Measurements from ENCODE around the gene ADAM12.

DNA sequence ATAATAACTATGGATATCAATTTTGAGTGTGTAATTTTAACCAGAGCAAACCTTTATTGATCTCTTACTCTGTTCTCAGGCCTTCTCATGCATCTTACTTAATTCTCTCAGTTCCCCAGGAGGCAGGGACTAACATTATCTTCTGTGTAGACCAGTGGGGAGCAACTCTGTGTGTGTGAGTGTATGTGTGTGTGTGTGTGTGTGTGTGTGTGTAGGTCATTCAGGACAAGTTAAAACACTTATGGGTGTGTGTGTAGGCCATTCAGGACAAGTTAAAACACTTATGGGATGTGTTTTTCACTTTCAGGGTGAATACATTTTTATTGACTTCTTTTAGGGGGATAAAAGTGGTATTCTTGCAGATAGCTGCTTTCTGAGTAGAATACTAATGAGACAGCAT lies 145.0 kb downstream of the ADAM12 start:
- TF ChIP-seq RCOR1 (conservative IDR thresholded peaks at IDR 0.05; ENCODE audit: low read depth, low read length) (no peak), ZNF384 (IDR thresholded peaks at IDR 0.05; ENCODE audit: borderline replicate concordance, low read depth, low read length) (no peak), STAT3 (IDR thresholded peaks at IDR 0.05; ENCODE audit: low read depth, low read length) (no peak), SRF (IDR thresholded peaks at IDR 0.05; ENCODE audit: low read depth in 2 of 2, low read length in 2 of 2) (no peak), MEF2B (IDR thresholded peaks at IDR 0.05; ENCODE audit: partially characterized antibody, poor library complexity, severe bottlenecking) (no peak)
- TF ChIP-seq, protein P1, sequence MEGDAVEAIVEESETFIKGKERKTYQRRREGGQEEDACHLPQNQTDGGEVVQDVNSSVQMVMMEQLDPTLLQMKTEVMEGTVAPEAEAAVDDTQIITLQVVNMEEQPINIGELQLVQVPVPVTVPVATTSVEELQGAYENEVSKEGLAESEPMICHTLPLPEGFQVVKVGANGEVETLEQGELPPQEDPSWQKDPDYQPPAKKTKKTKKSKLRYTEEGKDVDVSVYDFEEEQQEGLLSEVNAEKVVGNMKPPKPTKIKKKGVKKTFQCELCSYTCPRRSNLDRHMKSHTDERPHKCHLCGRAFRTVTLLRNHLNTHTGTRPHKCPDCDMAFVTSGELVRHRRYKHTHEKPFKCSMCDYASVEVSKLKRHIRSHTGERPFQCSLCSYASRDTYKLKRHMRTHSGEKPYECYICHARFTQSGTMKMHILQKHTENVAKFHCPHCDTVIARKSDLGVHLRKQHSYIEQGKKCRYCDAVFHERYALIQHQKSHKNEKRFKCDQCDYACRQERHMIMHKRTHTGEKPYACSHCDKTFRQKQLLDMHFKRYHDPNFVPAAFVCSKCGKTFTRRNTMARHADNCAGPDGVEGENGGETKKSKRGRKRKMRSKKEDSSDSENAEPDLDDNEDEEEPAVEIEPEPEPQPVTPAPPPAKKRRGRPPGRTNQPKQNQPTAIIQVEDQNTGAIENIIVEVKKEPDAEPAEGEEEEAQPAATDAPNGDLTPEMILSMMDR (IDR thresholded peaks at IDR 0.05 in 2 of 3, conservative IDR thresholded peaks at IDR 0.05 in 1 of 3; ENCODE audit: control insufficient read depth in 2 of 3, extremely low read depth in 1 of 3, insufficient read depth in 1 of 3, low read depth in 3 of 3, low read length in 3 of 3): no peak
- TF ChIP-seq, protein P2, sequence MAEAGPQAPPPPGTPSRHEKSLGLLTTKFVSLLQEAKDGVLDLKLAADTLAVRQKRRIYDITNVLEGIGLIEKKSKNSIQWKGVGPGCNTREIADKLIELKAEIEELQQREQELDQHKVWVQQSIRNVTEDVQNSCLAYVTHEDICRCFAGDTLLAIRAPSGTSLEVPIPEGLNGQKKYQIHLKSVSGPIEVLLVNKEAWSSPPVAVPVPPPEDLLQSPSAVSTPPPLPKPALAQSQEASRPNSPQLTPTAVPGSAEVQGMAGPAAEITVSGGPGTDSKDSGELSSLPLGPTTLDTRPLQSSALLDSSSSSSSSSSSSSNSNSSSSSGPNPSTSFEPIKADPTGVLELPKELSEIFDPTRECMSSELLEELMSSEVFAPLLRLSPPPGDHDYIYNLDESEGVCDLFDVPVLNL (IDR thresholded peaks at IDR 0.05; ENCODE audit: low read depth, low read length): no peak

Data from GM12878 (cell line).